SK-N-SH treated with all-trans-retinoic acid at 6 μM for 48 hours (cell line): ENCODE data around the gene ESF1.

ENCODE experiments used
- PPARA ChIP-seq: fragments of 250-450 bp; sonication (Bioruptor Pico); IDR thresholded peaks from 2 replicates; pipeline ENCODE4 v1.5.0; 2020; ENCODE audit warnings: mild to moderate bottlenecking, borderline replicate concordance
- ZFP30 ChIP-seq: fragments of 450-650 bp; formaldehyde crosslinking; IDR thresholded peaks from 2 replicates; pipeline ENCODE4 v1.5.0; 2022; ENCODE audit warnings: mild to moderate bottlenecking, moderate library complexity

DNA sequence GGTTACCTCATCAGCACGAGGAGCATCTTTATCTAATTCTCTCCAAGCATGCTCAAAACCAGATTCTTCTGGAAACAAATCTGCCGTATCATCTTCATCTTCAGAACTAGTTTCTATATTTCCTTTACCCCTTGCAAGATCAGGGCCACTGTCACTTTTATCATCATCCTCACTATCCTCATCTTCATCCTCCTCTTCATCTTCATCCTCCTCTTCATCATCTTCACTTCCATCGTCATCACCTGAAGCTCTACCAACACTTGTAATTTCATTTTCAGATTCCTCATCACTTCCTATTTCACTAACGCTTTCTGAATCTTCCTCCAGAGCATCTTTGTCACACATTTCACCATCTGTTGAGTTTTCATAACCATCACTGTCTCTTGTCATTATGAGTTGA, 8.9 kb downstream of the ESF1 start:
- TF ChIP-seq PPARA (CRISPR knock-in tag): no peak
- TF ChIP-seq ZFP30 (CRISPR knock-in tag): no peak
